HEK293 (cell line): Measurements from ENCODE around the gene ARMC5.
A peak's percentile ranks its signal among the peaks of the same experiment; 100 is the strongest.

ENCODE experiments used
- CTCF ChIA-PET: fragments of 350-600 bp; formaldehyde crosslinking; extraction: SDS; loops from one replicate; lab custom pipeline; 2021; ENCODE audit warnings: antibody characterized with exemption; lab: Yijun Ruan, JAX
- POLR2A ChIA-PET: fragments of 300-600 bp; formaldehyde crosslinking; extraction: SDS; loops from one replicate; lab custom pipeline; 2020; ENCODE audit warnings: antibody characterized with exemption, inconsistent platforms; lab: Yijun Ruan, JAX
- H3K27ac ChIP-seq: fragments of 200-500 bp; sonication (Bioruptor generic); 2 replicates; pipeline ENCODE4 v1.5.1; 2014; ENCODE audit warnings: low read depth, low read length, control low read depth, inconsistent platforms; ENCODE audit errors: extremely low read depth
- H3K36me3 ChIP-seq, 2 experiments: fragments of 200-500 bp in 1 of 2; sonication (Bioruptor generic) in 1 of 2; 1 replicate in 1 of 2; 2 replicates in 1 of 2; pipeline ENCODE4 v1.5.1; 2014 to 2017; ENCODE audit warnings: inconsistent platforms in 2 of 2, low read length in 2 of 2; ENCODE audit not compliant: control insufficient read depth in 2 of 2, insufficient read depth in 1 of 2
- H3K4me1 ChIP-seq: fragments of 200-500 bp; sonication (Bioruptor generic); 2 replicates; pipeline ENCODE4 v1.5.1; 2014; ENCODE audit warnings: mild to moderate bottlenecking, low read length, inconsistent platforms; ENCODE audit not compliant: control insufficient read depth, insufficient read depth
- H3K4me3 ChIP-seq: 2 replicates; pipeline ENCODE4 v1.5.1; 2011; ENCODE audit warnings: low read depth, mild to moderate bottlenecking, control low read depth, low read length, moderate library complexity
- H3K9me3 ChIP-seq: fragments of 200-500 bp; sonication (Bioruptor generic); 2 replicates; pipeline ENCODE4 v1.5.1; 2014; ENCODE audit warnings: low read depth, low read length, inconsistent platforms; ENCODE audit not compliant: control insufficient read depth, insufficient read depth
- FEZF1 ChIP-seq: fragments of 450-650 bp; formaldehyde crosslinking; IDR thresholded peaks from 2 replicates; pipeline ENCODE4 v1.5.1; 2016; ENCODE audit warnings: missing biosample characterization, missing genetic modification characterization
- HOXA7 ChIP-seq: sonication (generic); formaldehyde crosslinking; IDR thresholded peaks from 2 replicates; pipeline ENCODE4 v1.8.1; 2022; ENCODE audit warnings: missing genetic modification reagents, borderline replicate concordance
- KLF17 ChIP-seq: fragments of 450-650 bp; formaldehyde crosslinking; IDR thresholded peaks from 2 replicates; pipeline ENCODE4 v1.5.1; 2016; ENCODE audit warnings: missing biosample characterization, missing genetic modification characterization
- KLF8 ChIP-seq: fragments of 450-650 bp; formaldehyde crosslinking; IDR thresholded peaks from 2 replicates; pipeline ENCODE4 v1.5.1; 2016; ENCODE audit warnings: missing biosample characterization, missing genetic modification characterization
- PATZ1 ChIP-seq: fragments of 450-650 bp; formaldehyde crosslinking; IDR thresholded peaks from 2 replicates; pipeline ENCODE4 v1.5.1; 2016; ENCODE audit warnings: missing biosample characterization, missing genetic modification characterization
- ZBTB1 ChIP-seq: fragments of 450-650 bp; formaldehyde crosslinking; IDR thresholded peaks from 2 replicates; pipeline ENCODE4 v1.5.1; 2016; ENCODE audit warnings: missing biosample characterization, missing genetic modification characterization
- ZBTB48 ChIP-seq: fragments of 450-650 bp; formaldehyde crosslinking; IDR thresholded peaks from 2 replicates; pipeline ENCODE4 v1.5.1; 2016; ENCODE audit warnings: missing biosample characterization, missing genetic modification characterization
- ZFHX2 ChIP-seq: fragments of 450-650 bp; formaldehyde crosslinking; conservative IDR thresholded peaks from 2 replicates; pipeline ENCODE4 v1.5.1; 2016; ENCODE audit warnings: missing biosample characterization, missing genetic modification characterization
- ZFP69B ChIP-seq: fragments of 450-650 bp; formaldehyde crosslinking; IDR thresholded peaks from 2 replicates; pipeline ENCODE4 v1.5.1; 2016; ENCODE audit warnings: missing biosample characterization, missing genetic modification characterization
- ZNF211 ChIP-seq: fragments of 450-650 bp; formaldehyde crosslinking; IDR thresholded peaks from 2 replicates; pipeline ENCODE4 v1.5.1; 2016; ENCODE audit warnings: low read depth, missing biosample characterization, missing genetic modification characterization
- ZNF239 ChIP-seq: fragments of 450-650 bp; formaldehyde crosslinking; IDR thresholded peaks from 2 replicates; pipeline ENCODE4 v1.5.1; 2016; ENCODE audit warnings: missing biosample characterization, missing genetic modification characterization
- ZNF24 ChIP-seq: fragments of 450-650 bp; formaldehyde crosslinking; IDR thresholded peaks from 2 replicates; pipeline ENCODE4 v1.5.1; 2016; ENCODE audit warnings: missing biosample characterization, missing genetic modification characterization
- ZNF302 ChIP-seq: fragments of 450-650 bp; formaldehyde crosslinking; IDR thresholded peaks from 2 replicates; pipeline ENCODE4 v1.5.1; 2016; ENCODE audit warnings: missing biosample characterization, missing genetic modification characterization, low read depth
- ZNF335 ChIP-seq: fragments of 450-650 bp; formaldehyde crosslinking; conservative IDR thresholded peaks from 2 replicates; pipeline ENCODE4 v1.5.1; 2016; ENCODE audit warnings: missing biosample characterization, missing genetic modification characterization
- ZNF362 ChIP-seq: fragments of 450-650 bp; formaldehyde crosslinking; IDR thresholded peaks from 2 replicates; pipeline ENCODE4 v1.5.1; 2016; ENCODE audit warnings: missing biosample characterization, missing genetic modification characterization
- ZNF398 ChIP-seq: fragments of 450-650 bp; formaldehyde crosslinking; IDR thresholded peaks from 2 replicates; pipeline ENCODE4 v1.5.1; 2017; ENCODE audit warnings: missing biosample characterization, missing genetic modification characterization
- ZNF423 ChIP-seq: fragments of 450-650 bp; formaldehyde crosslinking; IDR thresholded peaks from 2 replicates; pipeline ENCODE4 v1.5.1; 2016; ENCODE audit warnings: missing biosample characterization, missing genetic modification characterization
- ZNF521 ChIP-seq: fragments of 450-650 bp; formaldehyde crosslinking; IDR thresholded peaks from 2 replicates; pipeline ENCODE4 v1.5.1; 2017; ENCODE audit warnings: missing biosample characterization, mild to moderate bottlenecking, missing genetic modification characterization
- ZNF555 ChIP-seq: fragments of 450-650 bp; formaldehyde crosslinking; conservative IDR thresholded peaks from 2 replicates; pipeline ENCODE4 v1.5.1; 2017; ENCODE audit warnings: missing biosample characterization, mild to moderate bottlenecking, missing genetic modification characterization, inconsistent platforms
- ZNF558 ChIP-seq: fragments of 450-650 bp; formaldehyde crosslinking; IDR thresholded peaks from 2 replicates; pipeline ENCODE4 v1.5.1; 2016; ENCODE audit warnings: missing biosample characterization, missing genetic modification characterization
- ZNF600 ChIP-seq: fragments of 450-650 bp; formaldehyde crosslinking; IDR thresholded peaks from 2 replicates; pipeline ENCODE4 v1.5.1; 2016; ENCODE audit warnings: missing biosample characterization, missing genetic modification characterization
- ZNF610 ChIP-seq: fragments of 450-650 bp; formaldehyde crosslinking; IDR thresholded peaks from 2 replicates; pipeline ENCODE4 v1.5.1; 2016; ENCODE audit warnings: missing biosample characterization, missing genetic modification characterization, borderline replicate concordance
- ZNF629 ChIP-seq: fragments of 450-650 bp; formaldehyde crosslinking; IDR thresholded peaks from 2 replicates; pipeline ENCODE4 v1.5.1; 2017; ENCODE audit warnings: missing biosample characterization, missing genetic modification characterization
- ZNF768 ChIP-seq: fragments of 450-650 bp; formaldehyde crosslinking; IDR thresholded peaks from 2 replicates; pipeline ENCODE4 v1.5.1; 2018; ENCODE audit warnings: missing biosample characterization, mild to moderate bottlenecking, missing genetic modification characterization
- ZNF785 ChIP-seq: fragments of 450-650 bp; formaldehyde crosslinking; IDR thresholded peaks from 2 replicates; pipeline ENCODE4 v1.5.1; 2016; ENCODE audit warnings: missing biosample characterization, missing genetic modification characterization
- ZNF837 ChIP-seq: fragments of 450-650 bp; formaldehyde crosslinking; IDR thresholded peaks from 2 replicates; pipeline ENCODE4 v1.5.1; 2016; ENCODE audit warnings: missing biosample characterization, missing genetic modification characterization
- TF ChIP-seq, protein P1 (sequence below): IDR thresholded peaks from 2 replicates; pipeline ENCODE4 v1.6.1; 2011; ENCODE audit warnings: mild to moderate bottlenecking, low read depth, low read length, borderline replicate concordance

ARMC5 gene

GRCh38 chr16:31452631-31453106 lies 6.6 kb upstream of the ARMC5 start:
- TF ChIP-seq ZNF211 (no peak), ZNF362 (peak; percentile 89), ZNF302 (no peak), KLF17 (tag by site-specific recombination) (peak; percentile 15; the same call in 1 of the 2 replicates)
- CTCF ChIA-PET, result interaction anchor here (0.7 to 5.3 kb wide), 7 partner anchors 8 to 469 kb away, joined by 3 to 27 read pairs (median 8); partner anchors contain the start of genes HSD3B7 and ZNF843
- POLR2A ChIA-PET, result interaction anchor here (0.5 to 1.4 kb wide), 4 partner anchors 10 to 1387 kb away, joined by 3 to 6 read pairs (median 3); partner anchors contain the start of genes ALDOA and ZNF843
- H3K4me1 ChIP-seq, result peaks cover 13% of the 10 kb centered on the region
- H3K36me3 ChIP-seq, result peaks cover 0 to 17% of the 10 kb centered on the region in 2 experiments; a peak in 1 of 3 replicates
- no peak overlapping the region; the same call in 1 of the 2 replicates for H3K27ac ChIP-seq
- H3K4me3 ChIP-seq, result no peak overlapping the region
- no peaks in the 10 kb centered on the region for H3K9me3 ChIP-seq

DNA sequence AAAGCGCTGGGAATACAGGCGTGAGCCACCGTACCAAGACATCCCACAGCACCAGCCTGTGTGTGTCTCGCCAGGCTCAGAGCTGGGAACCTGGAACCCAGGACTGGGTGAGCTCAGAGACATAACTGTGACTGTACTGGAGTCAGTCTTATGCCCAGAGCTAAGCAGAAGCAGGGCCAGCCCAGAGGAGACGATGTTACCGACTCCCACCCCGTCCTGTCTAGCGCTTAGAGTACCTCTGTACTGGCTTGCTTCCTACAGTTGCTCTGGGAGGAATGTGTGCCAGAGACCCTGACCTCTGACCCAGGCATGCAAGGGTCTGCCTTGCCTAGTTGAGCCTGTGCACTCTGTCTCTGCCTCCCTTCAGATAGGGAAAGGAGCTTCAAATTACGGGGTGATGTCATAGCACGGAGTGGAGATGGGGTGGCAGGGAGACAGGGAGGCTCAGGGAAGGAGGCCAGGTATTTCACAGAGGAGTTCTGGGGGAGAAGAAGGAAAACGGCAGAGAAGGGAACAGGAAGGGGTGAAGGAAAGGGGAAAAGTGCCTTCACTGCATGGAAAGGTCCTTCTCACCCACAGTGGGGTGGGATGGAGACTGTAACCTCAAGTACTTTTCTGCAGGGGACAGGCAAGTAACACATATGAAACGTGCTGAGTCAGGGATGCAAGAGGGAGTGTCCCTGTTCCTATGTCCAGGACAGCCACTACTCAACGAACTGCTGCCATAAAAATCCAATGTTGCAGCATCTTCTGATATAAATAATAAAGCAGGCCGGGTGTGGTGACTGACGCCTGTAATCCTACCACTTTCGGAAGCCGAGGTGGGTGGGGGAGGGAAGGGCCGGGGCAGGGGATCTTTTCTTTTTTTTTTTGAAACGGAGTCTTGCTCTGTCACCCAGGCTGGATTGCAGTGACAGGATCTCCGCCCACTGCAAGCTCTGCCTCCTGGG lies 5.8 kb upstream of the ARMC5 start:
- ChIA-PET CTCF (interaction anchor here (1.3 to 5.3 kb wide), 5 partner anchors 7 to 469 kb away, joined by 4 to 27 read pairs (median 9); partner anchors contain the start of genes HSD3B7 and ZNF843), POLR2A (interaction anchor here (0.5 to 0.7 kb wide), 3 partner anchors 25 to 250 kb away, joined by 3 to 8 read pairs (median 3); no protein-coding TSS in a partner anchor)
- peaks cover 13% of the 10 kb centered on the region for H3K4me1 ChIP-seq
- H3K4me3 ChIP-seq, result no peak overlapping the region
- peaks cover 0 to 23% of the 10 kb centered on the region in 2 experiments; a peak in 1 of 3 replicates for H3K36me3 ChIP-seq
- H3K9me3 ChIP-seq, result no peaks in the 10 kb centered on the region
- no peak overlapping the region for H3K27ac ChIP-seq
- TF ChIP-seq ZFHX2 (tag by site-specific recombination) (peak; percentile 15; the same call in 1 of the 2 replicates), ZBTB1 (no peak), ZNF335 (tag by site-specific recombination) (peak; percentile 70), ZNF600 (tag by site-specific recombination) (peak; percentile 88), ZNF398 (tag by site-specific recombination) (peak; percentile 94), ZNF837 (no peak), ZNF521 (tag by site-specific recombination) (no peak), ZFP69B (tag by site-specific recombination) (peak; percentile 81), ZNF610 (tag by site-specific recombination) (no peak), ZNF24 (tag by site-specific recombination) (peak; percentile 85), PATZ1 (tag by site-specific recombination) (peak; percentile 94), FEZF1 (tag by site-specific recombination) (no peak), ZNF558 (tag by site-specific recombination) (peak; percentile 48; the same call in 1 of the 2 replicates), ZNF239 (no peak), HOXA7 (CRISPR knock-in tag) (no peak), ZNF629 (tag by site-specific recombination) (peak; percentile 92), ZNF768 (no peak), ZNF785 (tag by site-specific recombination) (peak; percentile 54; the same call in 1 of the 2 replicates), KLF8 (tag by site-specific recombination) (peak; percentile 53), ZBTB48 (tag by site-specific recombination) (peak; percentile 84), ZNF555 (tag by site-specific recombination) (no peak), ZNF423 (tag by site-specific recombination) (no peak)
- TF ChIP-seq, protein P1, sequence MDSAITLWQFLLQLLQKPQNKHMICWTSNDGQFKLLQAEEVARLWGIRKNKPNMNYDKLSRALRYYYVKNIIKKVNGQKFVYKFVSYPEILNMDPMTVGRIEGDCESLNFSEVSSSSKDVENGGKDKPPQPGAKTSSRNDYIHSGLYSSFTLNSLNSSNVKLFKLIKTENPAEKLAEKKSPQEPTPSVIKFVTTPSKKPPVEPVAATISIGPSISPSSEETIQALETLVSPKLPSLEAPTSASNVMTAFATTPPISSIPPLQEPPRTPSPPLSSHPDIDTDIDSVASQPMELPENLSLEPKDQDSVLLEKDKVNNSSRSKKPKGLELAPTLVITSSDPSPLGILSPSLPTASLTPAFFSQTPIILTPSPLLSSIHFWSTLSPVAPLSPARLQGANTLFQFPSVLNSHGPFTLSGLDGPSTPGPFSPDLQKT, result no peak
